Fibroblast of lung (primary cell): ENCODE data around the gene ZG16. TPM values are rescaled to one million over a fixed set of nuclear protein-coding genes. Genes with fewer than 3 reads are reported as not detected.

ENCODE experiments used
- DNase-seq, 2 donors: peaks; one replicate each; pipeline versions ENCODE4 v3.0.0 to v3.0.0-alpha.2; 2010; ENCODE audit warnings: low read depth in 2 of 2
- H2AFZ ChIP-seq: 2 replicates; pipeline ENCODE4 v1.5.1; 2012; ENCODE audit warnings: low read length, control low read depth, inconsistent platforms
- H3K27ac ChIP-seq: 2 replicates; pipeline ENCODE4 v1.5.1; 2011; ENCODE audit warnings: low read length, control low read depth; ENCODE audit not compliant: insufficient read depth
- H3K27me3 ChIP-seq: 2 replicates; pipeline ENCODE4 v1.5.1; 2011; ENCODE audit warnings: mild to moderate bottlenecking, low read length; ENCODE audit not compliant: control insufficient read depth, insufficient read depth
- H3K36me3 ChIP-seq: 2 replicates; pipeline ENCODE4 v1.5.1; 2011; ENCODE audit warnings: low read length; ENCODE audit not compliant: control insufficient read depth, insufficient read depth
- H3K4me1 ChIP-seq: 2 replicates; pipeline ENCODE4 v1.5.1; 2011; ENCODE audit warnings: low read length; ENCODE audit not compliant: control insufficient read depth, insufficient read depth; ENCODE audit errors: extremely low read depth
- H3K4me2 ChIP-seq: 2 replicates; pipeline ENCODE4 v1.5.1; 2011; ENCODE audit warnings: low read length, control low read depth; ENCODE audit not compliant: insufficient read depth; ENCODE audit errors: extremely low read depth
- H3K4me3 ChIP-seq, 4 experiments: fragments of 200-600 bp in 1 of 4; sonication (generic) in 1 of 4; replicated peaks in 1 of 4; 2 replicates each; pipeline ENCODE4 v1.5.1; 2011 to 2016; ENCODE audit warnings: low read length in 4 of 4, low read depth in 3 of 4, mild to moderate bottlenecking in 3 of 4, control low read depth in 2 of 4, inconsistent platforms in 1 of 4, mixed read lengths in 1 of 4; ENCODE audit not compliant: insufficient read depth in 1 of 4; ENCODE audit errors: control extremely low read depth in 1 of 4
- H3K79me2 ChIP-seq: 2 replicates; pipeline ENCODE4 v1.5.1; 2012; ENCODE audit warnings: mild to moderate bottlenecking, low read length, inconsistent platforms; ENCODE audit not compliant: control insufficient read depth, insufficient read depth
- H3K9ac ChIP-seq: 2 replicates; pipeline ENCODE4 v1.5.1; 2011; ENCODE audit warnings: mild to moderate bottlenecking, low read length, control low read depth; ENCODE audit not compliant: insufficient read depth
- H3K9me3 ChIP-seq: 2 replicates; pipeline ENCODE4 v1.5.1; 2012; ENCODE audit warnings: low read depth, low read length; ENCODE audit not compliant: control insufficient read depth, insufficient read depth
- H4K20me1 ChIP-seq: 2 replicates; pipeline ENCODE4 v1.5.1; 2011; ENCODE audit warnings: low read length; ENCODE audit not compliant: control insufficient read depth, insufficient read depth; ENCODE audit errors: extremely low read depth
- EZH2 ChIP-seq: IDR thresholded peaks from 2 replicates; pipeline ENCODE4 v1.5.1; 2012; ENCODE audit warnings: low read length, control low read depth, mild to moderate bottlenecking; ENCODE audit errors: missing control alignments
- polyA plus RNA-seq, 2 donors: library from polyadenylated mRNA; depleted of rRNA in 1 of 2; stranded (reverse) in 1 of 2; unstranded in 1 of 2; fragments of >200 nt; gene quantifications; 2 replicates each; pipeline ENCODE4 v1.2.1, GENCODE V29; 2011 to 2012; ENCODE audit warnings: missing spikeins in 1 of 2
- total RNA-seq: library from RNA; depleted of rRNA; stranded (reverse); fragments of >200 nt; gene quantifications from 2 replicates; pipeline ENCODE4 v1.2.1, GENCODE V29; 2014
- TF ChIP-seq, protein P1 (sequence below), 2 donors: IDR thresholded peaks in 1 of 2; conservative IDR thresholded peaks in 1 of 2; 1 replicate in 1 of 2; 2 replicates in 1 of 2; pipeline ENCODE4 v1.5.1; 2011 to 2012; ENCODE audit warnings: low read length in 2 of 2, control low read depth in 1 of 2, inconsistent platforms in 1 of 2, low read depth in 1 of 2, mild to moderate bottlenecking in 1 of 2

Gene ZG16
- total and polyA plus RNA-seq, 2 donors (not counting 1 experiment from before 2014, with no cell fraction given) = not detected

DNA sequence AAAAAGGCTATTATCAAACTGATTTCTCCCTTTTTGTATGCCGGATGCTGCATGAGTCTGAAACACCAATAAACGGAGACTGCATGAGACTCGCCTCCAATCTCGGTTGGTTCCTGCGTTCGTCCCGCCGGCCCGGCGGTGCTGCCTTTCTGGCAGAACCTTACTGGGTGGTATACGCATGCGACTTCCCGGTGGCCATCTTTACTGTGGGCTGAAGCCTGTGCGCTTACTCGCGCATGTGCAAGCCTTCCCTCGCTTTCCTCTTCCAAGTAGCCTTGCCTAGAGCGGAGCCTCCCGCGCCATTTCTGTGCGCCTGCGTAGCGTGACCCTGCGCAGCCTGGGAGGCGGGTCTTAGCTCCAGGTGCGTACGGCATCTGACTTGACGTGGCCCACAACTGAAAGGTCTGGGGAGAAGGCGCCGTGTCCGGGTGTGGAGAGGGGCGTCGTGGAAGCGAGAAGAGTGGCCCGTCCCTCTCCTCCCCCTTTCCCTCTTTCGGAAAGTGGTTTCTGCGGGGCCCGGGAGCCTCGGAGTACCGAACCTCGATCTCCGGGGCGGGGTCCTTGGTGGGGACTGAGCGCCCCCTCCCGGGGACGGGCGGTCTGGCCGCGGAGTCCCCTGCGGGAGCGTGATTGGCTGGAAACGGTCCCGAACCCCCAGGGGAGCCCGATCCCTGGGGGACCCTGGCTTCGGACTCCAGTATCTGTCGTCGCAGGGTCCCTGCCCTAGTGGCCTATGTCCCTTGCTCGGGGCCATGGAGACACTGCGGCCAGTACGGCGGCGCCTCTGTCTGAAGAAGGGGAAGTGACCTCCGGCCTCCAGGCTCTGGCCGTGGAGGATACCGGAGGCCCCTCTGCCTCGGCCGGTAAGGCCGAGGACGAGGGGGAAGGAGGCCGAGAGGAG, 38.0 kb downstream of the ZG16 start, which contains the start of gene PAGR1:
TSS of gene PAGR1 (plus strand) at position 360 of the 901 bp plus-strand sequence. CDS start at position 734, 374 bp downstream.
- Histone ChIP-seq H3K27me3 (no peaks in the 10 kb centered on the region), H3K36me3 (peaks cover 8% of the 10 kb centered on the region), H3K9ac (peak within 1 kb of the TSS; percentile 75), H3K9me3 (no peaks in the 10 kb centered on the region), H2AFZ (peak within 1 kb of the TSS; percentile 97), H3K4me3 (peak within 1 kb of the TSS; percentile 73 to 89 (median 84)), H3K27ac (peak within 1 kb of the TSS; percentile 94), H4K20me1 (no peaks in the 10 kb centered on the region), H3K4me2 (peak within 1 kb of the TSS; percentile 95), H3K79me2 (peaks cover 43% of the 10 kb centered on the region), H3K4me1 (peaks cover 36% of the 10 kb centered on the region)
- TF ChIP-seq EZH2 = no peak
- TF ChIP-seq, protein P1, sequence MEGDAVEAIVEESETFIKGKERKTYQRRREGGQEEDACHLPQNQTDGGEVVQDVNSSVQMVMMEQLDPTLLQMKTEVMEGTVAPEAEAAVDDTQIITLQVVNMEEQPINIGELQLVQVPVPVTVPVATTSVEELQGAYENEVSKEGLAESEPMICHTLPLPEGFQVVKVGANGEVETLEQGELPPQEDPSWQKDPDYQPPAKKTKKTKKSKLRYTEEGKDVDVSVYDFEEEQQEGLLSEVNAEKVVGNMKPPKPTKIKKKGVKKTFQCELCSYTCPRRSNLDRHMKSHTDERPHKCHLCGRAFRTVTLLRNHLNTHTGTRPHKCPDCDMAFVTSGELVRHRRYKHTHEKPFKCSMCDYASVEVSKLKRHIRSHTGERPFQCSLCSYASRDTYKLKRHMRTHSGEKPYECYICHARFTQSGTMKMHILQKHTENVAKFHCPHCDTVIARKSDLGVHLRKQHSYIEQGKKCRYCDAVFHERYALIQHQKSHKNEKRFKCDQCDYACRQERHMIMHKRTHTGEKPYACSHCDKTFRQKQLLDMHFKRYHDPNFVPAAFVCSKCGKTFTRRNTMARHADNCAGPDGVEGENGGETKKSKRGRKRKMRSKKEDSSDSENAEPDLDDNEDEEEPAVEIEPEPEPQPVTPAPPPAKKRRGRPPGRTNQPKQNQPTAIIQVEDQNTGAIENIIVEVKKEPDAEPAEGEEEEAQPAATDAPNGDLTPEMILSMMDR (conservative IDR thresholded peaks at IDR 0.05 in 1 of 2, IDR thresholded peaks at IDR 0.05 in 1 of 2; ENCODE audit: low read depth in 1 of 2, low read length in 2 of 2) = peak; percentile 72 to 78
- peak; percentile 100 for DNase-seq

GRCh38 chr16:29816694-29817441, 38.8 kb downstream of the ZG16 start:
- Histone ChIP-seq H3K79me2 (peaks cover 51% of the 10 kb centered on the region), H3K36me3 (peaks cover 8% of the 10 kb centered on the region), H3K4me1 (peaks cover 34% of the 10 kb centered on the region), H3K4me2 (peak overlapping the region; percentile 95), H3K27ac (peak overlapping the region; percentile 94), H4K20me1 (no peaks in the 10 kb centered on the region), H3K4me3 (peak overlapping the region; percentile 73 to 89 (median 84)), H3K9ac (peak overlapping the region; percentile 75), H3K27me3 (no peaks in the 10 kb centered on the region), H3K9me3 (no peaks in the 10 kb centered on the region), H2AFZ (peak overlapping the region; percentile 39)
- TF ChIP-seq, protein P1 (conservative IDR thresholded peaks at IDR 0.05 in 1 of 2, IDR thresholded peaks at IDR 0.05 in 1 of 2; ENCODE audit: low read depth in 1 of 2, low read length in 2 of 2) = peak in 1 of 2 donors; percentile 23
- TF ChIP-seq EZH2 = no peak
- DNase-seq = peak; percentile 53 to 70

DNA sequence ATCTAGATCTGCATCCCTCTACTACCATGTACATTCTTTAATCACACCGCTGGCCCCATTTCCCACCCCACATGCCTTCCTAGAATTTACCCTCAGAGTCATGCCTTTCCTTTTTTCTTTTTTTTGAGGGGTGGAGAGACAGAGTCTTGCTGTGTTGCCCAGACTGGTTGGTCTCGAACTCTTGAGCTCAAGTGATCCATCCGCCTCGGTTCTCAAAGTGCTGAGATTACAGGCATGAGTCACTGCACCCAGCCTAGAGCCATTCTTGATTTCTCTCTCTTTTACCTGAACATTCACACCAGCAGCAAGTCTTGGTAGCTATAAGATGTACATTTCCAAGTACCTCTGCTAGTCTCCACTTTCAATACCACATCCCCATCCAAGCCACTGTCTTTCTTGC, 40.0 kb downstream of the ZG16 start:
- no peaks in the 10 kb centered on the region for H4K20me1 ChIP-seq
- H3K9me3 ChIP-seq = no peaks in the 10 kb centered on the region
- no peak overlapping the region for H3K9ac ChIP-seq
- H3K79me2 ChIP-seq = peaks cover 62% of the 10 kb centered on the region
- H3K27ac ChIP-seq = no peak overlapping the region
- no peak for TF ChIP-seq EZH2
- TF ChIP-seq, protein P1 (conservative IDR thresholded peaks at IDR 0.05 in 1 of 2, IDR thresholded peaks at IDR 0.05 in 1 of 2; ENCODE audit: low read depth in 1 of 2, low read length in 2 of 2) = no peak
- peaks cover 31% of the 10 kb centered on the region for H3K4me1 ChIP-seq
- H3K4me3 ChIP-seq = peak overlapping the region in 1 of 4 experiments; percentile 5
- no peak for DNase-seq
- peak overlapping the region; percentile 7 for H3K4me2 ChIP-seq
- no peak overlapping the region for H2AFZ ChIP-seq
- H3K36me3 ChIP-seq = peaks cover 10% of the 10 kb centered on the region
- no peaks in the 10 kb centered on the region for H3K27me3 ChIP-seq
